ENCODE results near the gene TNFRSF17.
"Not testable (repeated sequence)": the region's sequence is repeated elsewhere in the genome, so short reads cannot be mapped to it uniquely, and the experiment has no call there.

The TNFRSF17 gene

DNA sequence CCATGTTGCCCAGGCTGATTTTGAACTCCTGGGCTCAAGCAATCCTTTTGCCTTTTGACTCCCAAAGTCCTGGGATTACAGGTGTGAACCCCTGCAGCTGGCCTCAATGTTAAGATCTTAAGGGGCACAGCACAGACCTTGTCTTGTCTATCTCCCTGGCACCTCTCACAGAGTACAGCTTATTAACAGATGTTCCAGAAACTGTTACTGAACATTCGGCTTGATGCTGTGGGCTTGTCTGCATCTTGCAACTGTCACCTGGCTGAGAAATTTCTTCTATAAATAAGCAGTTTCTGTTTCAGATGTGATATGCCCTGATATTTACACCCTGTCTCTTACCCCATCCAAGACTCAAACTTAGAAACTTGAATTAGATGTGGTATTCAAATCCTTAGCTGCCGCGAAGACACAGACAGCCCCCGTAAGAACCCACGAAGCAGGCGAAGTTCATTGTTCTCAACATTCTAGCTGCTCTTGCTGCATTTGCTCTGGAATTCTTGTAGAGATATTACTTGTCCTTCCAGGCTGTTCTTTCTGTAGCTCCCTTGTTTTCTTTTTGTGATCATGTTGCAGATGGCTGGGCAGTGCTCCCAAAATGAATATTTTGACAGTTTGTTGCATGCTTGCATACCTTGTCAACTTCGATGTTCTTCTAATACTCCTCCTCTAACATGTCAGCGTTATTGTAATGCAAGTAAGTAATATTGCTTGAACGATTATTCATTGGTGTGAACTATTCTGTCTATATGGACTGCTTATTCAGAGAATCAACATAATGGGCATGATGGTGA lies at the start of gene TNFRSF17:
TSS of gene TNFRSF17 (plus strand) at position 450 of the 791 bp plus-strand sequence. CDS start at position 565, 115 bp downstream.
- DNase-seq (ENCODE audit: low spot score) = no peak

DNA sequence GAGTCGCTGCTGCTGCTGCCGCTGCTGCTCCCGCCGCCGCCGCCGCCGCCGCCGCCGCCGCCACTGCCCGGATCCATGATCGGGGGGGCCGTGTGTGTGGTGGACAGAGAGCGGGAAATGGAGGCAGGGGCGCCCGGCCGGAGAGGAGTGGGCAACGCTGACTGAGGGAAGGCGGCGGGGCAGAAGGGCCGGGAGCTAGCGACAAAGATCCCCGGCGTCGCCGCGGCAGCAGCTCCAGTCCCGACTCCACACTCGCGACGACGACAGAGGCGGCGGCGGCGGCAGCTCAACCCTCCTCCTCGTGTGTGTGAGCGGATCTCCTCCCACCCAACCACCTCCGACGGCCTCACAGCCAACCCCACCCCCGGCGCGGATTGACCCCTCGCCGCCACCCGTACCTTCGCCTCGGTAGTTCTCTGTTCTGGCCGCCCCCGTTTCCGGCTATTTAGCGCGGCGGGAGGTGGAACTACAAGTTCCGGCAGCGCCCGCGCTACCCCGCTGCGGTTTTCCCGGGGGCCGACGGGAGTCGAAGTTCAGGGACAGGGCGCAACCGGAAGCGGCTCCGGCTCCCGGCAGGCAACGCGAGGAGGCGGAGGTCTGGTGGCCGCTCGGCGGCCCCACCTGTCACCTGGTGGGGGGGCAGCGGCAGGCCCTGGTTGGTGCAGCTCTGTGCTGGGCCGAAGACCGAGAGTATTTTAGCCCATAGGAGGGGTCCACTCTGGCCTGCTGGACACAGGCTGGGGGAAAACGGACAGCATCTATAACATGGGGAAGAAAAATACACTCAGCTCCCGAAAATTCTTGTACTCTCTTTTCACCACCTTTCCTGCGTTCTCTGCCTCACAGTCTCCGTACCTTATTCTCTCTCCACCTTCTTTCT lies 49.1 kb upstream of the TNFRSF17 start, which contains the start of gene GSPT1:
TSS of gene GSPT1 (minus strand) at position 313 of the 880 bp plus-strand sequence. CDS start at position 77, 236 bp downstream.
- DNase-seq (ENCODE audit: low spot score) = peak; percentile 97

DNA sequence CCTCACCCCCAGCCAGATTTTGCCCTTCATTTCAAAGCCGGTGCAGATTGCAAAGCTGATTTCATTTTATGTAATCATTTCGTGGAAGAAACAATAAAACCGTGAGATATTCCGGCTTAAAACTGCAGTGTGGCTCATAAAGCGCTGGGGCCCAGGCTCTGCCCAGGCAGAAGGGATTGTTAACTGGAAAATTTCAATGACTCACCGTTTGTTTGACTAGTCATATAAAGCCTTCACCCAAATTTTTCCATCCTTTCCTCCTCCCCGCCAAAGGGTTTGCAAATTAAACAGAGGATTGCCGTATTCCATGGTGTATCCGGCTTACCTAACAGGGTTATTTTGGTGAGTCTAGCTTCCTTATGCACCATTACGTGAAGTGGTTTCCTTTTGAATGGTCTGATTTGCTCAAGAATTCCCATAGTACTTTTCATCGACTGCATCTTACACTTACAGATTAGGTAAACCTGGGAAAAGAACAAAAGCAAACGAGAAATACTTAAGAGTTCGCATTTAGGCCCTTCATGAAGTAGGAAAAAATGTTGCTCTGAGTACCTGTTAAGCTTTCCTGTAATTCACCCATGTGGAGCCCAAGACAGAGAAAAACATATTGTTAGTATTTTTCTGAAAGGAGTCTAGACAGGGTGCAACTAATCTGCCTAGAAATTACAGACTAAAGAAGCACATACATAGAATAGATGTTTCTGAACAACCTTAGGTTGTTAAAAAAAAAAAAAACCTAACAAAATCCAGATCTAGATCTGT lies 48.3 kb upstream of the TNFRSF17 start:
- DNase-seq (ENCODE audit: low spot score) = peak; percentile 35

DNA sequence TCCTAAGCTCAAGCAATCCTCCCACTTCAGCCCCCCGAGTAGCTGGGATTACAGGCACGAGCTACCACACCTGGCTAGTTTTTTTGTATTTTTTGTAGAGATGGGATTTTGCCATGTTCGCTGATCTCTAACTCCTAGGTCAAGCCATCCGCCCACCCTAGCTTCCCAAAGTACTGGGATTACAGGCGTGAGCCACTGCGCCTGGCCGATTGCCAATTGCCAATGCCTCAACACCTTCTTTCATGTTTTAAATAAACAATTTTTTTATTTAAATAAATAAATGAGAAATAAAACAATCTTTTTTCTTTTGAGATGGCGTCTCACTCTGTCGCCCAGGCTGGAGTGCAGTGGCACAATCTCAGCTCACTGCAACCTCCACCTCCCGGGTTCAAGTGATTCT lies 41.0 kb upstream of the TNFRSF17 start:
- DNase-seq (ENCODE audit: low spot score) = not testable (repeated sequence)

DNA sequence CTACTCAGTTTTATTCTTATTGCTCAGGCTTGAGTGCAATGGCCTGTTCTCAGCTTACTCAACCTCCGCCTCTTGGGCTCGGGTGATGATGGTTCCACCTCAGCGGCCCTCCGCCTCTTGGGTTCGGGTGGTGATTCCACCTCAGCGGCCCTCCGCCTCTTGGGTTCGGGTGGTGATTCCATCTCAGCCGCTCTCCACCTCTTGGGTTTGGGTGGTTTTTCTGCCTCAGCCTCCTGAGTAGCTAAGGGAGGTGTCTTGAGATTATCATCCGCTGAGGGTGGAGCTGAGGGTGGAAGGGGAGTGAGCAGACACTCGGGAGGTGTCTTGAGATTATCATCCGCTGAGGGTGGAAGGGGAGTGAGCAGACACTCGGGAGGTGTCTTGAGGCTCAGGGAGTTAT lies 37.7 kb upstream of the TNFRSF17 start:
- not testable (repeated sequence) for DNase-seq (ENCODE audit: low spot score)

DNA sequence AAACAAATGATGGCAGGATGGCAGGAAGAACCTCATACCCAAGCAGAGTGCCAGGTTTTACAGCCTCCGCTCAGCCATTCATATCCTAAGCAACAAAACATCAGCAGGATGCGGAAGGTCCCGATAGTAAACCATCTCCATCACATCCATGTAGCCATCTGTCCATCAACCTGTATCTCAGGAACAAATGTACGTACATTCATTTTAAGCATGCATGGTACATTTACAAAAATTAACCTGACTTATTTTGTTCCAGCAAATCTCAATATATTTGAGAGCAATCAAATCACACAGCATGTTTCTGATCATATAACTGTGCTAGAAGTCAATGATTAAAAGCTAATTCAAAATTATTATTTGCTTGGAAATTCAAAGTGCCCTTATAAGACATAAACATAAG lies 23.1 kb upstream of the TNFRSF17 start, which contains the start of gene NPIPB2:
TSS of gene NPIPB2 (minus strand) at position 101 of the 400 bp plus-strand sequence. CDS start at position 101, 0 bp downstream.
- DNase-seq (ENCODE audit: low spot score) = not testable (repeated sequence)

DNA sequence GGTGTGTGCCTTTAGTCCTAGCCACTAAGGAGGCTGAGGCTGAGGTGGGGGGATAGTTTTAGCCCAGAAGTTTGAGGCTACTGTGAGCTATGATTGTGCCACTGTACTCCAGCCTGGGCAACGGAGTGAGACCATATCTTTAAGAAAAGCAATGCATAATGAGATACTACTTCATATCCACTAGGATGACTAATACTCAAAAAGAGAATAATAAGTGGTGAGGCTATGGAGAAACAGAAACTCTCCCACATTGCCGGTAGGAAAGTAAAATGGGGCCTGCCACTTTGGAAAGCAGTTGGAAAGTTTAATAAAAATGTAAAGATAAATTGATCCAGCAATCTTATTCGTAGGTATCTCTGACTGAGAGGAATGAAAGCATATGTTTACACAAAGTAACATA lies 18.6 kb upstream of the TNFRSF17 start:
- DNase-seq (ENCODE audit: low spot score) = no peak

DNA sequence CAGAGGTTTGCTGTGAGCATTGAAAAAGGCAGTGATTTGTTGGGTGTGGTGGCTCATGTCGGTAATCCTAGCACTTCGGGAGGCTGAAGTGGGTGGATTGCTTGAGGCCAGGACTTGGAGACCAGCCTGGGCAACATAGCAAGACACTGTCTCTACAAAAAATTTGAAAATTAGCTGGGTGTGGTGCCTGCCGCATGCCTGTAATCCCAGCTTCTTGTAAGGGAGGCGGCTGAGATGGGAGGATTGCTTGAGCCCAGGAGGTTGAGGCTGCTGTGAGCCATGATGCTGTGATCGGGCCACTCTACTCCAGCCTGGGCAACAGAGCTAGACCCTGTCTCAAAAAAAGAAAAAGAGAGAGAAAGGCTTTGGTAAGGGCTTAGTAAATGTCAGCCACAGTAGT lies 16.2 kb upstream of the TNFRSF17 start:
- no peak for DNase-seq (ENCODE audit: low spot score)

DNA sequence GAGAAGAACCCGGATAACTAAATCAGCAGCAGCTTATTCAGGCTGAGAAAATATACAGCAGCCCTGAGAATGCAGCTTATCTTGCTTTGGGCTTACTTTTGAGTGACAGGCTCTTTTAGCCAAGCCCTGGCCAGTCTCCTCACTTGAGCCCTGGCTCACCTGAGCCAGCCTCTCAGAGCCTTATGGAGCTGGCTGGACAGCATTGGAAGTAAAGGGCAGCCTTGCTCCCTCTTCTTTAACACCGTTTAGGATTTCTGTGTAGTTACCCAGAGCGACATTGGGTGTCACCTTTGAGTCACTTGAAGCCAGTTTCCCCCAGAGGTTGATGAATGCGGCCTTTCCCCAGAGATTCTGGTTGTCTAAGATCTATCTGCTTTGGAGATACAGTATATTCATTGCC lies 15.5 kb upstream of the TNFRSF17 start:
- DNase-seq (ENCODE audit: low spot score) = peak; percentile 69

DNA sequence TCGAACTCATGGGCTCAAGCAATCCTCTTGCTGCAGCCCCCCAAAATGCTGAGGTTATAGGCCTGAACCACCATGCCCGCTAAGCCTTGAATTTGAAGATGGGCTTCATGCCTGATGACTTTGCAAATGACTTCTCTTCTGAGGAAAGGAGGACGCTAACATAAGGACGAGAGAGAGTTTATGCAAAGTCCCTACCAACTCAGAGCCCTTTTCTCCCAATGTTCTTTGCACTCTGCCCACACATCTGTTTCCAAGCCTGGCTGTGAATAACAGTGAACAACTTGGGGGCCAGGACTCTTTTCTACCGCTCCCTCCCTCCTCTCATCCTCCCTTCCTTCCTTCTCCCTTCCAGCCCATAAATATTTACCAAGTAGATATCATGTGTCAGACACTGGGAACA lies 14.6 kb upstream of the TNFRSF17 start:
- DNase-seq (ENCODE audit: low spot score) = no peak

DNA sequence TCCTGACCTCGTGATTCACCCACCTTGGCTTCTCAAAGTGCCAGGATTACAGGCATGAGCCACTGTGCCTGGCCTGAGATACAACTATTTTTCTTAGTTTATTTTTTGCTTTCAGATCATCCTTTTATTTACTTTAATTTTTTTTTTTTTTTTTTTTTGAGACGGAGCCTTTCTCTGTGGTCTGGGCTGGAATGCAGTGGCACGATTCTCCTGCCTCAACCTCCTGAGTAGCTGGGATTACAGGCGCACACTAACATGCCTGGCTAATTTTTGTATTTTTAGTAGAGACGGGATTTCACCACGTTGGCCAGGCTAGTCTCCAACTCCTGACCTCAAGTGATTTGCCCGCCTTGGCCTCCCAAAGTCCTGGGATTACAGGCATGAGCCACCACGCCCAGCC lies 11.4 kb upstream of the TNFRSF17 start:
- DNase-seq (ENCODE audit: low spot score) = not testable (repeated sequence)

DNA sequence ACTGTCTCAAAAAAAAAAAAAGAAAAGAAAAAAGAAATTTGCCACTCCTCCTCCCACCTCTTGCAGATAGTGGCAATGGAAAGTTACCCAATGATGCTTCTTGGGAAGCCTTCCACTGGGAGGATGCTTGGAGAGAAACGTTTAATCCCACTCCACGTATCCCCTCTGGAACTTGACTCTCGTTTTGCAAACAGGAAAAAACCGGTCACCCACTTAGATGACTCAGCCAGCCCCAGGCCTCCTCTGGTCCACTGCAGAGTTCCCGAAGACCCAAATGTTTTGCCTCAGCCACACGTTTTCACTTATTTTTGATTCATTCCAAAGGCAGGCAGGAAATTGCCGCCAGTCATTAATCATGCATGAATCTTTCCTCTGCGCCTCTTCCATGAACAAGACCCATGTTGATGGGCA lies 9.3 kb upstream of the TNFRSF17 start:
- DNase-seq (ENCODE audit: low spot score) = no peak

DNA sequence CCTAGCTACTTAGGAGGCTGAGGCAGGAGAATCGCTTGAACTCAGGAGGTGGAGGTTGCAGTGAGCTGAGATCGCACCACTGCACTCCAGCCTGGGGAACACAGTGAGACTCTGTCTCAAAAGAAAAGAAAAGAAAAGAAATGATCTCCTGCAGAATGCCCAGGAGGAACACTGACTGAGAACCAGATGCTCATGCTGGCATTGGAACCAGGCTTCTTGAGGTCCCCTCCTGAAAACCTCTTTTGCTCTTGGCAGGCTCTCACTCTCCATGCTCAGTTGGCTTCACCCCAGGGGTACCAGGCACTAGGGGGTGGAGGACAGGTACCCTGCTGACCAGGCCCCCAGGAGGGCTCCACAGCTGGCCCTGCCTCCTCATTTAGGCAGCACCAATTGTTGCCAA lies 8.5 kb upstream of the TNFRSF17 start:
- DNase-seq (ENCODE audit: low spot score) = no peak

DNA sequence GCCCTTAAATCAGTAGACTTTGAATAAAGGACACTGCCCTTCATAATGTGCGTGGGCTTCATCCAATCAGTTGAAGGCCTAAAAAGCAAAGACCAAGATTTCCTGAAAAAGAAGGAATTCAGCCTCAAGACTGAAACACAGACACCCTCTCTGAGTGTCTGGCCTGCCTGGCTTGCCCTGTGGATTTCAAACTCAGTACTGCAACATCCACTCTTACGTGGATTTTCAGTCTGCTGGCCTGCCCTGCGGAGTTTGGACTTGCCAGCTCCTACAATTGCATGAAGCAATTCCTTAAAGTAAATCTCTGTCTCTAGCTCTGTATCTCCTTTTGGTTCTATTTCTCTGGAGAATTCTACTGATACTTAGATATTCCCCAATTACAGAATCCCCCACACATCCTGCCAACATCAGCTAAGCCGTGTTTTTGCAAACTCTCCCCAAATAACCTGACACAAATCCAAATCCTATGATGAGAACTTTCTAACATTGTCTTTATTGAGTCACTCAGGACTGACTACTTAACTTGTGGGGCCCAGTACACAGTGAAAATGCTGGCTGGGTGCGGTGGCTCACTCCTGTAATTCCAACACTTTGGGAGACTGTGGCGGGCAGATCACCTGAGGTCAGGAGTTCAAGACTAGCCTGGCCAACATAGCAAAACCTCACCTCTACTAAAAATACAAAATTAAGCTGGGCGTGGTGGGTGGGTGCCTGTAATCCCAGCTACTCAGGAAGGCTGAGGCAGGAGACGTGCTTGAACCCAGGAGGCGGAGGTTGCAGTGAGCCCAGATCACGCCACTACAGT lies 7.2 kb upstream of the TNFRSF17 start:
- no peak for DNase-seq (ENCODE audit: low spot score)

DNA sequence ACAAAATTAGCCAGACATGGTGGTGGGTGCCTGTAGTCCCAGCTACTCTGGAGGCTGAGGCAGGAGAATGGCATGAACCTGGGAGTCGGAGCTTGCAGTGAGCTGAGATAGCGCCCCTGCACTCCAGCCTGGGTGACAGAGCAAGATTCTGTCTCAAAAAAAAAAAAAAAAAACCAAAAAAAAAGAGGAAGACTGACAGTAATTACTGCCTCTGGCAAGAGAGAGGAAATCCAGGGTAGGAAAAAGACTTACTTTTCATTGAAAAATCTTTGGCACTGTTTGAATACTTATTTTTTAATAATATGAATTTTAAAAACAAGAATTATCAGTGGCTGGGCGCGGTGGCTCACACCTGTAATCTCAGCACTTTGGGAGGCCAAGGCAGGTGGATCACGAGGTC lies 2.6 kb upstream of the TNFRSF17 start:
- not testable (repeated sequence) for DNase-seq (ENCODE audit: low spot score)

DNA sequence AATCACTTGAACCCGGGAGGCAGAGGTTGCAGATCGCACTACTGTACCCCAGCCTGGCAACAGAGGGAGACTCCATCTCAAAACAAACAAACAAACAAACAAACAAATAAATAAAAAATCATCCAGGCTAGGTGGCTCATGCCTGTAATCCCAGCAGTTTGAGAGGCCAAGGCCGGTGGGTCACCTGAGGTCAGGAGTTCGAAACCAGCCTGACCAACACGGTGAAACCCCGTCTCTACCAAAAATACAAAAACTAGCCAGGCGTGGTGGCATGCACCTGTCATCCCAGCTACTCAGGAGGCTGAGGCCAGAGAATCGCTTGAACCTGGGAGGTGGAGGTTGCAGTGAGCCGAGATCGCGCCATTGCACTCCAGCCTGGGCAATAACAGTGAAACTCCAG lies 2.0 kb upstream of the TNFRSF17 start:
- not testable (repeated sequence) for DNase-seq (ENCODE audit: low spot score)

DNA sequence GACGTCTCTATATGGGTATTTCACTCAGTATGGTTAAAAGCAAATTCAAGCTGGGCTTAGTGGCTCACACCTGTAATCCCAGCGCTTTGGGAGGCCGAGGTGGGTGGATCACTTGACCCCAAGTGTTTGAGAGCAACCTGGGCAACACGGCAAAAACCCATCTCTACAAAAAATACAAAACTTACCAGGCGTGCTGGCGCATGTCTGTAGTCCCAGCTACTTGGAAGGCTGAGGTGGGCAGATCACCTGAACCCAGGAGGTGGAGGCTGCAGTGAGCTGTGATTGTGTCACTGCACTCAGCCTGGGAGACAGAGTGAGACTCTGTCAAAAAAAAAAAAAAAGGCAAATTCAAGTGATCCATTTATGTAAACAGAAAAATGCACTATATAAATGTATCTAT lies 1.3 kb upstream of the TNFRSF17 start:
- DNase-seq (ENCODE audit: low spot score) = no peak

DNA sequence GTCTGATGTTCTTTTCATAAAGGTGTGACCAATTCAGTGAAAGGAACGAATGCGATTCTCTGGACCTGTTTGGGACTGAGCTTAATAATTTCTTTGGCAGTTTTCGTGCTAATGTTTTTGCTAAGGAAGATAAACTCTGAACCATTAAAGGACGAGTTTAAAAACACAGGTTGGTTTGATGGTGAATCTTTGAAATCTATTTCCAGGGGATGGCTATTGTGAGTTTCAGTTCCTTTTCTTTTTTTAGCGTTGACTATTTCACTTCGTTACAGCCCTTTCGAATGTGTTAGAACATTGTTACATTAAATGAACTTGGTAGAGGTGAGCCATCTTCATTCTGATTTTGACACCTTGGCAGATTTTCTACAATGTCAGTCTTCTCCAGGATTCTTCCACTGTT lies 1.2 kb downstream of the TNFRSF17 start:
- no peak for DNase-seq (ENCODE audit: low spot score)

DNA sequence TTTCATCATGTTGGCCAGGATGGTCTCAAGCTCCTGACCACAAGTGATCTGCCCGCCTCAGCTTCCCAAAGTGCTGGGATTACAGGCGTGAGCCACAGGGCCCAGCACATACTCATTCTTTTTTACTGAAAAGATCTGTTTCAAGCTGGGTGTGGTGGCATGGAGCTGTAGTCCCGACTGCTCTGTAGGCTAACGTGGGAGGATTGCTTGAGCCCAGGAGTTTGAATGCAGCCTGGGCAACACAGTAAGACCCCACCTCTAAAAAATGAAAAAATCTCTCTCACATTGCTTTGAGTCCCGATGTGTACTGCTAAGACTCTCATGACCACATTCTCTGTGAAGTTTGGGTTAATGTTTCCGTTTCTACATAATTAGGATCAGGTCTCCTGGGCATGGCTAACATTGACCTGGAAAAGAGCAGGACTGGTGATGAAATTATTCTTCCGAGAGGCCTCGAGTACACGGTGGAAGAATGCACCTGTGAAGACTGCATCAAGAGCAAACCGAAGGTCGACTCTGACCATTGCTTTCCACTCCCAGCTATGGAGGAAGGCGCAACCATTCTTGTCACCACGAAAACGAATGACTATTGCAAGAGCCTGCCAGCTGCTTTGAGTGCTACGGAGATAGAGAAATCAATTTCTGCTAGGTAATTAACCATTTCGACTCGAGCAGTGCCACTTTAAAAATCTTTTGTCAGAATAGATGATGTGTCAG lies 2.3 kb downstream of the TNFRSF17 start:
- no peak for DNase-seq (ENCODE audit: low spot score)

DNA sequence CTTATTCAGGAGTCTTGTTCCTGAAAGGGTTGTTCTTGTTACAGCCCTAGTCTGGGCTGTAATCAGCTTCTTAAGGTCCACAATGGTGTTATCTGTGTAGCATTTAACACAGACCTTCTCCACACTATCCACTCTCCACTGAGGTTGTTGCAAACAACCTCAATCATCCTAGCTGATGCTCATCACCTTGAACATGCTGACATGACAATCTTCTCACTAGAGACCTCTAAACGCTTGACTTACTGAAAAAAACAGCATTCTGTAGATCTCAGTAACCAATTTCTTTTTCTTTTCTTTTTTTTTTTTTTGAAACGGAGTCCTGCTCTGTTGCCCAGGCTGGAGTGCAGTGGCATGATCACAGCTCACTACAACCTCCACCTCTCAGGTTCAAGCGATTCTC lies 3.6 kb downstream of the TNFRSF17 start:
- DNase-seq (ENCODE audit: low spot score) = no peak

Measured in cerebellar cortex (tissue), 1 donor.